ENCODE data around the gene RFNG. TPM values are rescaled to one million over a fixed set of nuclear protein-coding genes. Genes with fewer than 3 reads are reported as not detected.
A peak's percentile ranks its signal among the peaks of the same experiment; 100 is the strongest.

Gene RFNG
- total RNA-seq, 4 donors from 2014 or later, result 46.0 to 61.0 (median 50.8) TPM

DNA sequence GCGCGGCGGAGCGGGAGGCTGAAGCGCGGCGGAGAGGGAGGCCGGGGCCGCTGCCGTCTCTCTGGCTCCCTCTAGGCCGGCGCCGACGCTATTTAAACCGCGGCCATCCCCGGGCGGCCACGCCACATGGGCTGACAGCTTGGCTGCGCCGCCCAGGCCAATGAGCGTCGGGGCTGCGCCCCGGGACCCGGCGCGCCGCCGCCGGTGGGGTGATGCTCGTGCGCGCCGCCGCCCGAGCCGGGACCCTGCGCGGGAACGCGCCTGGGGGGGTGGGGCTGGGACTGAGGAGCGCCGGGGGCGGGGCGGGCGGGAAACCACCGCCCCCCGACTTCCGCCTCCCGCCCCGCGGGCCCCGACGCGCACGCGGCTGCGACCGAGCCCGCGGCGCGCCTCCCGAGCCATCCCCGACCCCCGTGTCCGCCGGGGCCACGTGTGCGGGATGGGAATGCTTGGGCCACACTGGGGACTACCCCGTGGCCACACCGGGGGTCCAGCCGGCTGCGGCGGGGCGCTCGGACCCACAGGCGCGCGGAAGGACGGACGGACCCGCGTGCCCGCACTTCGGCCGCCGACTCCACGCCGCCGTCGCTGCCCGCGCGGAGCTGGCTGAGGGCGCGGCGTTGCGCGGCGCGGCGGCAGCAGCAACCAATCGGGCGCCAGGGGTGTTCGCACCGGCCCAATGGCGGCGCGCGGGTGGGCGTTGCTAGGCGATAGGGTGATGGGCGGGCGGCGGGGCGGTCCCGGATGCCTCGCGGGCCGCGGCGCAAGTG is 46.7 kb upstream of the RFNG start, which contains the start of gene FASN:
TSS of gene FASN (minus strand) at position 68 of the 770 bp plus-strand sequence. CDS start 1,791 bp downstream, outside the sequence.
- peaks cover 65% of the 10 kb centered on the region for H3K4me1 ChIP-seq

DNA sequence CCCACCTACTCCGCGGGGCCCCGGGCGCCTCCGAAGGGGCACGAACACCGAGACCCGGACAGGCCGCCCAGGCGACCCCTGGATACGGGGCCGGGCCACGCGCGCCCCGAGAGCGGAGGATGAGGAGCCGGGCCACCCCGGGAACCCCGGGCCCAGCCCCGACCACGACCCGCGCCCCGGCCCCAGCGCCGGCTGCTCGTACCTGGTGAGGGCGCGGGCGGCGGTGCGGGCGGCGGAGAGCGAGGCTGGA is 46.2 kb upstream of the RFNG start:
- H3K4me3 ChIP-seq, result peak overlapping the region; percentile 75
- DNase-seq (ENCODE audit: low spot score in 2 of 2), result no peak
- H3K27ac ChIP-seq, result peak overlapping the region; percentile 97
- no peaks in the 10 kb centered on the region for H3K9me3 ChIP-seq
- peaks cover 35% of the 10 kb centered on the region for H3K36me3 ChIP-seq
- no CpG with 5 or more reads among the region's 36 CpGs for WGBS
- peaks cover 60% of the 10 kb centered on the region for H3K4me1 ChIP-seq
- no peak for TF ChIP-seq POLR2A (IDR thresholded peaks at IDR 0.05)
- TF ChIP-seq, protein P1, sequence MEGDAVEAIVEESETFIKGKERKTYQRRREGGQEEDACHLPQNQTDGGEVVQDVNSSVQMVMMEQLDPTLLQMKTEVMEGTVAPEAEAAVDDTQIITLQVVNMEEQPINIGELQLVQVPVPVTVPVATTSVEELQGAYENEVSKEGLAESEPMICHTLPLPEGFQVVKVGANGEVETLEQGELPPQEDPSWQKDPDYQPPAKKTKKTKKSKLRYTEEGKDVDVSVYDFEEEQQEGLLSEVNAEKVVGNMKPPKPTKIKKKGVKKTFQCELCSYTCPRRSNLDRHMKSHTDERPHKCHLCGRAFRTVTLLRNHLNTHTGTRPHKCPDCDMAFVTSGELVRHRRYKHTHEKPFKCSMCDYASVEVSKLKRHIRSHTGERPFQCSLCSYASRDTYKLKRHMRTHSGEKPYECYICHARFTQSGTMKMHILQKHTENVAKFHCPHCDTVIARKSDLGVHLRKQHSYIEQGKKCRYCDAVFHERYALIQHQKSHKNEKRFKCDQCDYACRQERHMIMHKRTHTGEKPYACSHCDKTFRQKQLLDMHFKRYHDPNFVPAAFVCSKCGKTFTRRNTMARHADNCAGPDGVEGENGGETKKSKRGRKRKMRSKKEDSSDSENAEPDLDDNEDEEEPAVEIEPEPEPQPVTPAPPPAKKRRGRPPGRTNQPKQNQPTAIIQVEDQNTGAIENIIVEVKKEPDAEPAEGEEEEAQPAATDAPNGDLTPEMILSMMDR (IDR thresholded peaks at IDR 0.05), result no peak
- TF ChIP-seq POLR2AphosphoS5 (IDR thresholded peaks at IDR 0.05), result no peak
- no peak for TF ChIP-seq EP300 (IDR thresholded peaks at IDR 0.05)
- no peaks in the 10 kb centered on the region for H3K27me3 ChIP-seq

More for the DNA sequence above, 46.7 kb upstream of the RFNG start, which contains the start of gene FASN:
- TF ChIP-seq, protein P1 (IDR thresholded peaks at IDR 0.05), result peak in 1 of 2 donors; percentile 68
- TF ChIP-seq EP300 (IDR thresholded peaks at IDR 0.05) (no peak), POLR2AphosphoS5 (IDR thresholded peaks at IDR 0.05) (peak in 2 of 3 donors; percentile 50 to 83), POLR2A (IDR thresholded peaks at IDR 0.05) (peak; percentile 79 to 97)
- peak; percentile 95 to 98 for DNase-seq (ENCODE audit: low spot score in 2 of 2)
- Histone ChIP-seq H3K4me3 (peak within 1 kb of the TSS; percentile 75), H3K27ac (peak within 1 kb of the TSS; percentile 97), H3K36me3 (peaks cover 29% of the 10 kb centered on the region), H3K9me3 (no peaks in the 10 kb centered on the region), H3K27me3 (no peaks in the 10 kb centered on the region)
- WGBS, result no CpG with 5 or more reads among the region's 124 CpGs

DNA sequence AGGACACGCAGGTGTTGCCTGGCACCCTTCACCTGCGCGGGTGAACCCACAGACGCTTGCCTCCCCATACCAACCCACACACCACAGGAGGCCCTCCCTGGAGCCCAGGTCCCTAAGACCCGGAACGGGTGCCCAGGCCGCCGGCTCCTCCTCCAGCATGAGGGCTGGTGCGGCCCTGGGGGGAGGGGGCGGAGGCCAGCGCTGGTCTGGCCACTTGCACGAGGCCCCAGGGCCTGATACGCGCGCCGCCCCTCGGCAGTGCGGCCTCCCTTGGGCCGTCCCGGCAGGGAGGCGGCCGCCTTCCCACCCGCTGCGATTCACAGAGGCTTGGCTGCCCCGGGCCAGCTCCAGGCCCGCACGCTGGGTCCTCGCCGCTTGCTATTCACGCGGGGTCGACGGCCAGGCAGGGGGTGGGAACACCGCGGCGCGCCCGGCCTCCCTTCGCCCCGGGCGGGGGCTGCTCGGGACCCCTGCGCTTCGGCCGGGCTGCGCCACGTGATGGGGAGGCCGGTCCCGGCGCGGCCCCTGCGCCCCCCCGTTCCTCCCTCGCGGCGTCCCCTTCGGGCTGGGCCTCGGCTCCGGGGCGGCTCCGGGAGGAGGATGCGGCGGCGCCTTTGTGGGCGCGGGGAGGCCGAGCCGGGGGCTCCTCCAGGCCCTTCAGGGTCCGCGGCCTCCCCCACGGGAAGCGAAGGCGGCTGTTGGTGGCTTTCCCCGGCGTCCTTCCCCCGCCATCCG is 45.7 kb upstream of the RFNG start:
- no peaks in the 10 kb centered on the region for H3K9me3 ChIP-seq
- peak overlapping the region; percentile 97 for H3K27ac ChIP-seq
- WGBS, result 2% methylated on average over 14 of the region's 77 CpGs
- H3K4me3 ChIP-seq, result peak overlapping the region; percentile 75
- H3K27me3 ChIP-seq, result no peaks in the 10 kb centered on the region
- TF ChIP-seq POLR2AphosphoS5 (IDR thresholded peaks at IDR 0.05), result no peak
- no peak for TF ChIP-seq POLR2A (IDR thresholded peaks at IDR 0.05)
- TF ChIP-seq, protein P1 (IDR thresholded peaks at IDR 0.05), result no peak
- peaks cover 58% of the 10 kb centered on the region for H3K4me1 ChIP-seq
- H3K36me3 ChIP-seq, result peaks cover 39% of the 10 kb centered on the region
- no peak for DNase-seq (ENCODE audit: low spot score in 2 of 2)

DNA sequence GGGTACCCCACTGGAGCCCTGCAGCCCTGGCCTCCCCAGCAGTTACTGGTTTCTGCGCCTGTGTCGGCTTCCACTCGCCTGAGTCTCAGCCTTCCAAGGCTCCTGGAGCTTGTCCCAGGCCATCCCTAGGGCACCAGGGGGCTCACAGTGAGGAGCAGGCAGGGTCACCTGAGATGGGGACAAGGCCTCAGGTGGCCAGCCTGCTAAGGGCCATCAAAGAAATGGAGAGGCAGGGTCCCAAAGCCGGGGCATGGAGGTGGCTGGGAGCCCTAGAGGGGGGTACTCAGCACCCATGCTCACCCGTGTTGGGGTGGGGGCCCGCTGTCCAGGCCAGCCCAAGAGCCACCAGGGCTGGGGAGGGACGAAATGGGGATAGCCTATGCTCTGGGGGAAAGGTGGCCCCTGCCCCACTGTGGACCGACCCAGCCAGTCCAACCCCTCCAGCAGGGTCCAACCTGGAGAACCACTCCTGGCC is 45.1 kb upstream of the RFNG start:
- Histone ChIP-seq H3K27me3 (no peaks in the 10 kb centered on the region), H3K4me3 (peak overlapping the region; percentile 75), H3K9me3 (no peaks in the 10 kb centered on the region), H3K4me1 (peaks cover 52% of the 10 kb centered on the region), H3K36me3 (peaks cover 46% of the 10 kb centered on the region), H3K27ac (peak overlapping the region; percentile 97)
- no peak for DNase-seq (ENCODE audit: low spot score in 2 of 2)
- TF ChIP-seq EP300 (IDR thresholded peaks at IDR 0.05), result no peak
- TF ChIP-seq POLR2A (IDR thresholded peaks at IDR 0.05), result no peak
- TF ChIP-seq, protein P1 (IDR thresholded peaks at IDR 0.05), result no peak
- TF ChIP-seq POLR2AphosphoS5 (IDR thresholded peaks at IDR 0.05), result no peak
- 70% methylated on average over 5 of the region's 8 CpGs for WGBS

All from suprapubic skin (tissue), 4 donors.